Measurements from ENCODE around the gene CD300C.

DNA sequence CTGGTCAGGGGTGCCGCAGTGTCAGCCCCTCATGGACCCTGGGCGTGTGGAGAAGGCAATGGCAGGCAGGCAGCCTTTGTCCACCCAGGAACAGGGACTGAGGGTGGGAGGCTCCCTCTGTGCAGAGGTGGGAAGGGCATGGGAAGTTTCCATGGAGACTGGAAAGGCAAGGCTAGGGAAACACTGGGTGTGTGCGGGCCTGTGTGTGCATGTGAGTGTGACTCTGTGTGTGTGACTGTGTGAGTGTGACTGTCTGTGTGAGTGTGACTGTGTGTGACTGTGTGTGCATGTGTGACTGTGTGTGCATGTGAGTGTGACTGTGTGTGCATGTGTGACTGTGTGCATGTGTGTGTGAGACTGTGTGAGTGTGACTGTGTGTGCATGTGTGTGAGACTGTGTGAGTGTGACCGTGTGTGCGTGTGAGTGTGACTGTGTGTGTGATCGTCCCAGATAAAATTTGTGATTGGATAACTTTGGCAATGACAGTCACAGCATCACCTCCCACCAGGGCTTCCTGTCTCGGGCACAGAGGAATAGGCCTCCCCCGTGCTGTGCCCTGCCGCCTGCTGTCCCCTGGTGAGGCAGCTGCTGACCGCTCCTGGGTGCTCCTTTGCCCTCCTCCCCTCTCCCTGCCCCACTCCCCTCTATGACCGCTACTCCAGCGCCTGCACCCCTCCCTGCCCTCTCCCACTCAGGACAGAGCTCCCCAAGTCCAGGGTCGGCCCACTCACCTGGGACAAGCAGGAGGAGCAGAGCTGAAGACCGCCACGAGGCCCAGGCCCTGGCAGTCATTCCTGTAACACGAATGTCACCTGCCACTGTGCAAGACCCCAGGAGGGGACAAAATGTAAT is 698 bp downstream of the CD300C start:
- TF ChIP-seq, protein P1, sequence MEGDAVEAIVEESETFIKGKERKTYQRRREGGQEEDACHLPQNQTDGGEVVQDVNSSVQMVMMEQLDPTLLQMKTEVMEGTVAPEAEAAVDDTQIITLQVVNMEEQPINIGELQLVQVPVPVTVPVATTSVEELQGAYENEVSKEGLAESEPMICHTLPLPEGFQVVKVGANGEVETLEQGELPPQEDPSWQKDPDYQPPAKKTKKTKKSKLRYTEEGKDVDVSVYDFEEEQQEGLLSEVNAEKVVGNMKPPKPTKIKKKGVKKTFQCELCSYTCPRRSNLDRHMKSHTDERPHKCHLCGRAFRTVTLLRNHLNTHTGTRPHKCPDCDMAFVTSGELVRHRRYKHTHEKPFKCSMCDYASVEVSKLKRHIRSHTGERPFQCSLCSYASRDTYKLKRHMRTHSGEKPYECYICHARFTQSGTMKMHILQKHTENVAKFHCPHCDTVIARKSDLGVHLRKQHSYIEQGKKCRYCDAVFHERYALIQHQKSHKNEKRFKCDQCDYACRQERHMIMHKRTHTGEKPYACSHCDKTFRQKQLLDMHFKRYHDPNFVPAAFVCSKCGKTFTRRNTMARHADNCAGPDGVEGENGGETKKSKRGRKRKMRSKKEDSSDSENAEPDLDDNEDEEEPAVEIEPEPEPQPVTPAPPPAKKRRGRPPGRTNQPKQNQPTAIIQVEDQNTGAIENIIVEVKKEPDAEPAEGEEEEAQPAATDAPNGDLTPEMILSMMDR (conservative IDR thresholded peaks at IDR 0.05; ENCODE audit: low read depth, low read length), result no peak
- TF ChIP-seq EZH2 (IDR thresholded peaks at IDR 0.05; ENCODE audit: borderline replicate concordance, low read depth, low read length, poor library complexity, severe bottlenecking), result no peak
